Stimulated activated CD4-positive, alpha-beta T cell treated with anti-CD3 and anti-CD28 coated beads, Interleukin-12 subunit alpha, Interleukin-12 subunit beta, amount 100 ng/mL, for 4 hours (primary cell): ENCODE measurements around the gene PLCL1.

Experiments
- DNase-seq: peaks from one replicate; pipeline ENCODE4 v3.0.0-alpha.2; 2020

PLCL1 gene

DNA sequence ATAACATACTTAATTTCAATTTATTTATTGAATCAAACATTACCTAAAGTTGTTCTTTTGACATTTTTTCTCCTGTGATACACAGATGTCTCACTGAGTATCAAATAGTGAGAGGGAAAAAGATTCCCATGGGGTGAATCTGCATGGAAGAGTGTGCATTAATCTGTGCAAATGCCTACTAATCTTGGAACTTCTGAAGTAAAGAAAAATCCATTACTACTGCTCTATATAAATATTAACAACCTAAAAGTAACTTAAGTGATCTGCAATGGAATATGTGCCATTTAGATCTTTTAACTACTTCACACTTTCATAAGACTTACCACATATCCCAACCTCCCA, 125.5 kb downstream of the PLCL1 start:
- no peak for DNase-seq

DNA sequence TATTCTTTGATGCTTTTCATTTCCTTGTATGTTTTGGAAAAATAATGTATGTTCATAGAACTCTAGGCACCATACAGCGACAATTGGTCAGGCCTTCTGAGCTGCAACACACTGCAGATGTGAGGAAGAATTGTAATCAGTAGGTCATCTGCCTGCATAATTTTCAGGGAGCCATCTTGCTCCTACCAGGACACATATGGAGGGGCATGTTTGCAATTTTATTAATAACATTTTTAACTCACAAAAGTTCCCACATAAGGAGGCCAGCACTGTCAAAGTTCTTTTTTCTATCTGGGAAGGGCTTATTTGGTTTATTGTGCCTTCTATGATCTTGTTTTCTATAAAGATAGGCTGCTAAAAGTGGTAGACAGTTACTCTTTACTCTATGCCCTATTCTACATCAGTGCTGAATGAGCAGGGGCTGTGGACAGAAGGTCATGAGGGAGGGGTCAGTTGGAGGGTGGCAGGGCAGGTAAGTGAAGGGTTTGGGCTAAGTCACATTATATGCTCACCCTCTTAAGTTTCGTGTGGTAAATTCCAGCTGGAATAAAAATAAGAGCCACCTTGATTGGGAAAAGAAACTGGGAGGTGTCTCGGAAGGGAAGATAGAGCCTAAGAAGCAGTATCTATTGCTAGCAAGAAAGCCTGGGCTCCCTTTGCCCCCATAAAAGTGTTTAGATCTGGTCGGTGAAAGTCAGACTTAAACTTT, 126.3 kb downstream of the PLCL1 start:
- no peak for DNase-seq

DNA sequence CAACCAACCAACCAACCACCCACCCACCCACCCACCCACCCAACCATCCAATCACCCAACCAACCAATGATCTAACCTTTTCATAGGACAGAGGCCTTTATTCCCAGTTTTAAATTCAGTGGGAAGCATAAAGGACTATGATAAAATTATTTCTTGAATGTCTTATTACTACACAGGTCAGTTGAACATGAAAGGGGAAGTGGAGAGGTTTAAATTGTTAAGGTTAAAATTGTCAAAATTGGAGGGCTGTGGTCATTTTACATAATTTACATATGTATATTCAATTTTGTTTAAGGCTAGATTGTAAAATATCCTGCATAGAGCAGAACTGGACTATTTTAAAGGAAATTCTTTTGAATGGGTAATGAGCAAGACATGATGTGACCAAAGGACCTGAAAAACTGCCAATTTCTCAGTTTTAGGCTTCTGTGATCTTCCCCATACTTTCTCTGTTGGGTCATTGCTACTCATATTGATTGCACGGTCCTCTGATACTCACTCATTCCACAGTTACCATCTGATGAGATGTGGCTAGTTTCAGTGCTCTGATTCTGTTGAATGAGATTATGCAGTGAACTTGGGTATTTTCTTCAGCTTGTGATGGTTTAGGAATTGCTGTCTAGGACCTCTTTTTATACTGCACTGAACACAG, 127.4 kb downstream of the PLCL1 start:
- DNase-seq = no peak

DNA sequence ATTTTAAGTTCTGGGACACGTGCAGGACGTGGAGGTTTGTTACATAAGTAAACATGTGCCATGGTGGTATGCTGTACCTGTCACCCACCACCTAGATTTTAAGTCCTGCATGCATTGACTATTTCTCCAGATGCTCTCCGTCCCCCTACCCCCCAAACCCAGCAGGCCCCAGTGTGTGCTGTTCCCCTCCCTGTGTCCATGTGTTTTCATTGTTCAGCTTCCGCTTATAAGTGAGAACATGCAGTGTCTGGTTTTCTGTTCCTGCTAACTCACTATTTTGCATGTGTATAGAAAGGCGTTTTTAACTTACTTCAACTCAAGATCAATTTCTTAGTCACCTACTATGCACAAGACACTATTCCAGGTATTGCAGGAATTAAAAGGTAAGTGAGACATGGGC, 128.0 kb downstream of the PLCL1 start:
- DNase-seq = no peak

DNA sequence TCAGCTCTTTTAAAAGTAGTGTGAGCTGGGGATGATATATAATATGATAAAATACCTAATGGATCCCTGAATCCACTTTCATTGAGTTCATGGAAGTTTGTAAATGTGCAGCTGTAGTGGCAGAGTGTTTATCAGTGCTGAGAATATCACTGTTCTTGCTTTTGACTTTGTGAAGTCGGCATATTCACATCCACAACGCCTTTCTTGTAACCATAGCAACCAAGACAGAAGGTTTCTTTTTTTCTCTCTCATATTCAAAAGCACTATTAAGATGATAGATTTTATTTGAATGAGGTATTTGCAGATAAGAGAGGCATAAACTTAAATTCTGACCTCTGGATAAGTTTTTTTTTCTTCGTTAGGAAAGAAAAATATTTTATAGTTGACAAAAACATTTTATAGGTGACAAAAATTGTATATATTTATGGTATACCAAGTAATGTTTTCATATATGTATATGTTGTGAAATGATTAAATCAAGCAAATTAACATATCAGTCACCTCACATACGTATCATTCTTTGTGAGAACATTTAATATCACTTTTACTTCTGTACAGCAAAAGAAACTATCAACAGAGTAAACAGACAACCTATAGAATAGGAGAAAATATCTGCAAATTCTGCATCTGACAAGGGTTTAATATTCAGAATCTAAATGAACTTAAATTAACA, 130.0 kb downstream of the PLCL1 start:
- no peak for DNase-seq

DNA sequence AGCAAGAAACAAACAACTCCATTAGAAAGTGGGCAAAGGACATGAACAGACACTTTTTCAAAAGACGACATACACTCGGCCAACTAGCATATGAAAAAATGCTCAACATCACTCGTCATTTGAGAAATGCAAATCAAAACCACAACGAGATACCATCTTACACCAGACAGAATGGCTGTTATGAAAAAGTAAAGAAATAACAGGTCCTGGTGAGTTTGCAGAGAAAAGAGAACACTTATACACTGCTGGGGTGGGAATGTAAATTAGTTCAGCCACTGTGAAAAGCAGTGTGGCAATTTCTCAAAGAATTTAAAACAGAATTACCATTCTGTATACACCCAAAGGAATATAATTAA, 130.5 kb downstream of the PLCL1 start:
- DNase-seq = no peak

DNA sequence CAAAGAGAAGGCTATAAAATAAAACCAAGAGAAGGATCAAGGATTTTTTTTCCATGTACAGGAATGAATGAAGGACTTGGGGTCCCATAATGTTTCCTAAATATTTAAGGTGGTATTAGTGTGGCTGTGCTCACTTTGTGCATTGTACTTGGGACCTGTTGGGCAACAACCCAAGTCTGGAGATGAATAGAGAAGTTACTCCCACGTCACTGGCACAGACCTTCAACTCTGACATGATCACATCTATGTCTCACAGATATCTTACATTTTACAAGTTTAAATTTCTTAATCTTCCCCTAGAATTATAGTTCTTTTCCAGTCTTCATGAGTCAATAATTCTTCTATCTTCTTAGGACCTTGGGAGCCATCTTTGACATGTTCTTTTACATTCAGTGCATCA, 133.4 kb downstream of the PLCL1 start:
- no peak for DNase-seq

DNA sequence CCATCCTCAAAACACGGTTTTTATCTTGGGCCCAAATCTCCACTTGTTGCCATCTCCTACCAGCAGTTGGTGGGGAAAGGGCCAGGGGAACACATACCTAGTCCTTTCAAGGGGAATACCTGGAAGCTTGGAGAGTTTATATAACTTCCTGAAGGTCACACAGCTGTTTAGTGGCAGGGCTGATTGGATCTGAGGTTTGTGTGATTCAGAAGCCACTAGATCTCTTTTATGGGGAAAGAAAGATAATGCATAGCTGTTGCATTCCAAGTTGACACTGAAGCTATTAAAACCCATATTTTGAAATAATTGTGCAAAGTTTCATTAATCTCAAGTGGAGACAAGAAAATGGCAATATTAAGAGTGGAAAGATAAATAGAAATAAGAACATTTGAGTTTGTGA, 134.2 kb downstream of the PLCL1 start:
- DNase-seq = no peak

DNA sequence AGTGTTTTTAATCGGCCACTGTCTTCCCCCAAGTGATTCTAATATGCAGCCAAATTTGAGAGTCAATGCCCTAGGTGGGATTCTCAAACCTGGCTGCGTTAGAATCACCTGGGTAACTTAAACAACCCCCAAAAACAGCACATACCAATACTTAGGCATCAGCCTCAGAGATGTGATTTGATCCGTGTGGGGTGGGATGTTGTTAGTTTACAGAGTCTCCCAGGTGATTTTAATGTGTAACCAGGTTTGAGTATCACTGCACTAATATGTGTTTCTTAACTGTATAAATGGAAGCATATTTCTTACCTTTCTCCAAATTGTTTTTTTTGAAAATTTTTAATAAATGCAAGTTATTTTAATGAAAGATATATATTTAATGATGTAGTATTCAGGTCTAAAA, 135.4 kb downstream of the PLCL1 start:
- DNase-seq = no peak

DNA sequence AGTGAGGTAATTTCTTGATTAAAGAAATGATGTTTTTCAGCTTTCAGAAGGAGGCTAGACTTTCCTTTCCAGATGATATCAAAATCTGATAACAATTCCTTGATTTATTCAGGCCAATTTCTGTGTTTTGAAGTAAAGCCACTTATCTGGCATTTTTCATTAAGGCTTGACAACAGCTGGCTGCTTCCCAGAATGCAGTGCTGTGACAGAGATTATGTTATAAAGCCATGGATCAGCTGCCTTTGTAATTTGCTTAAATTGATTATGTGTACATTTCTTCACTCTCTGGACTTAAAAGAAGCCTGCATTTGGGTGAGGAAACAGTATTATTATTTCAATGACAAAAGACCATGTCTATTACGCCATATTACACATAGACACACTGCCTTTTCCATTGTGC, 136.0 kb downstream of the PLCL1 start:
- DNase-seq = no peak

DNA sequence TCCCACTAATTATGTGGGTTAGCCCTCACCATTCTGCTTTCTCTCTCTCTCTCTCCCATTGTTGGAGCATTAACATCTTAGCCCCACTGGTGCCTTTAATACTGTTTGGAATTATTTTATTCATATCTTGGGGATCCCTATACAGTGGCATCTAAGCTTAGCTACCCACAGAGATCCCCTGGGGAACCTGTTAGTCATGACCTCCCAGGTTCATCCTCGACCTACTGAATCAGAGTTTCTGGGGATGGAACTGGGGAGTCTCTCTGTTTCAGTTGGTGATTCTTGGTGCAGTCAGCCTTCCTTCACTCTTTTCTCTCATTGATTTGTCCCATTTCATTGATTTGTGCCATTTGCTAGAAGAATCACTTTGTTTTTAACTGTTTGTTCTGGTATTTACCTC, 137.3 kb downstream of the PLCL1 start:
- no peak for DNase-seq

DNA sequence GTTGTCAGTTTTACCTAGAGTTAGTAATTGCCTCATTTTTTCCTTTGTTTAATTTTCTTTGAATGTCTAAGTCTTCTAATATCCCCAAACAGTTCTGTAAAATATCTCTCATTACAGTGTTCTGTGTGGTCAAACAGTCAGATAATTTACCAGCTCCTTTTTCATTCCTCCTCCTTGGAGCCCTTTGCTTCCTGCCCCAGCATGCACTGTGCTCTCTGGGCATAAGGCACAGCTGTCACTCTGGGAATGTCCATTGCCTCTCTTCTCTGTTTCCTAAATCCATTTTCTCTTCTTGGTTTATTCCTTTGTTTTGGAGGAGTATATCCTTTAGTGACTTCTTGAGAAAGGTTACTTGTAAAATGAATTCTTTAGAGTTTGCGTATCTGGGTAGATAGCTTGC, 139.3 kb downstream of the PLCL1 start:
- DNase-seq = no peak

DNA sequence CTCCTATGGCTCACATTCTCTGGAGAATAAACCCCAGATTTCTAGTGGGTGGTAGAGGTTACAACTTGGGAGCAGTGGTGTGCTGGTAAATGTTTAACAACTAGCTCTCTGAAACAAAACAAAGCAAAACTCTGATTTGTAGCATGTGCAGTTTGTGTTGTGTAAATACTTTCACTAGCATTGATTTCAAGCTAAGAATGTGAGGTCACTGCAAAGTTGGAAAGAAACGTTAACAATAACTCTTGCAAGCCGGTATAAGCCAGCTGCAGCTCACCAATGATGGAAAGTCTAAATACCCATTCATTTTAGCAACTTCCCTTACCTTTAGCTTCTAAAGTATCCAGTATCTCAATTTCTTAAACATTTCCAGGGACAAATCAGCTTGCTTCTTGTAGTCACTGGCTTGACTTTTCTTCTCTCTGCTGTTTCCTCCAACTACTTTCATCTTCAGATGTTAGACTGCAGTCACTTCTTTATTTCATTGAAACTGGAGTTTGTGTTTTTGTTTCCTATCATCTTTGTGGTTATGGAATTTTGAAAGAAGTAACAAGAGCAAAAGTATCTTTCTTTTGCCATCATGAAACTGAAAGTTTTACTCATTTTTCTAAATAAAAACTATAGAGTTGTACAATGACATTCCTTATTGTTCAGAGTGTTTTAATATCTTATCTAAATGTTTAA, 140.2 kb downstream of the PLCL1 start:
- no peak for DNase-seq

DNA sequence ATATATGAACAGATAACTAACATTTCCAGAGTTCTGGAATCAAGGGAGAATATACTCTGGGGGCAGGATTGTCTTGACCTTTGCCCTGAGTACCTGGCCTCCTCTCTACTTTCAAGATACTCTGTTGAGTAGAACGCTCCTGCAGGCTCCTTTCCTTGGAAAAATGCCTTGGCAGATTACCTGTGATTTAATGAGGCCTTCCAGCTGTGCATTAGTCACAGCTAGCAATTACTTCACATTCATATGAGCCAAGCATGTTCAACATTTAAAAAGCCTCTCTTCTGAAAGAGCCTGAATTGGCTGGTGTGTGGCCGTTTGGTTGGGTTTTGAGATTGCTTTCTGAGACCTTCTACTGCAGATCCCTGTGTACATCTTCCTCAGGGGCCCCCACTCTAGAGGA, 142.2 kb downstream of the PLCL1 start:
- no peak for DNase-seq

DNA sequence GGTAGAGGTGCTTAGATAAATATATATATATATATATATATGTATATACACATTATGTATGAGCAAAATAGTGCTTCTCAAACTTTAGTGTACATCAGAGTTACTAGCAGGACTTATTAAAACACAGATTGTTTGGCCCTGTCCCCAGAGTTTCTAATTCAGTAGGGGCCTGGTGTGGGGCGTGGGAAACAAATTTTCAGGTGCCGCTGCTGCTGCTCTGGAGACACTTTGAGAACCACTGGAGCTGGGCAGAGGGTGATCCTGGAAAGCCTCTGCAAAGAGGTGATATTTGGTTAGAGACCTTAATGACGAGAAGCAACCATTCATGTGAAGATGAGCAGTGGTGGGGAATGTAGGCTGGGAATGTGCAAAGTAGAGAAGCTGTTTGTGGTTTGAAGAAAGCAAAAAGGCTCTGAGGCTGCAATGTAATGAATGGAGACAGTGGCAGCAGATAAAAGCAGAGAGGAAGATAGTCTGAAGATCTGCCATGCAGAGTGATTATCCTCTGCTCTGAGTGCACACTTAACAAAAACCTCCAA, 142.9 kb downstream of the PLCL1 start:
- no peak for DNase-seq

DNA sequence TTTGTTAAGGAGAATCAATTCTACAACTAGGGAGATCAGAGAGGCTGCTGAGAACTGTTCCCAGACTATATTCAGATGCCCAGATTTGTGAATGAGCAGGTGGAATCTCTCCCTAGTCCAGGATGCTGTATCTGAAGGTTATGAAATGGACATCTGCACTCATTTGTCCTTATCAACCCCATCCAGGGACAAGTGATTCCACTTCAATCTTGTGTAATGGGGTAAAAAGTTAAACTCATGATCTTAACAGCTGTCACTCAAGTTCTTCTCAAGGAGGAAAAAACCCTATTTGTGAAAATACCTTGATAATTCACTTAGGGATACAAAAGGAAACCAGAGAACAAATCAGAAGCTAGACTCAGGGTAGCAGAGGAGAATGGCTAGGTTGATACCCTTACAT, 144.8 kb downstream of the PLCL1 start:
- DNase-seq = no peak

DNA sequence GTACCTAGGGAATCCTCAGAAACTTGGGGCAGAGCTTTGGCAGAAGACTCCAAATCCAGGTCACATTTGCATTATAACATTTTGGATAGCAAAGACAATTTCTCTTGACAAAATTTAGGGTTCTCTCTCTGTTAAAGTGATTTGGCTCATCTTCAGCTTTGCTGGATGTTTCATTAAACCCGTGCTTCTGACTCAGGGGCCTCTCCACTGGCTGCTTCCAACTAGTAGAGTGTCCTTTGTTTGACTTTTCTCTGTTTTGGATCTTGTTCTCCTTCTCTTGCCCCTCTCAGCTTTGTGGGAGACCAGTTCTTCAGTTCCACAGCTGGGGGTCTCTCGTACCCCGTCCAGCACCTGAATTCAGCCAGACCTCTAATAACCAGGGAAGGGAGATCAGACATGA, 145.6 kb downstream of the PLCL1 start:
- no peak for DNase-seq

DNA sequence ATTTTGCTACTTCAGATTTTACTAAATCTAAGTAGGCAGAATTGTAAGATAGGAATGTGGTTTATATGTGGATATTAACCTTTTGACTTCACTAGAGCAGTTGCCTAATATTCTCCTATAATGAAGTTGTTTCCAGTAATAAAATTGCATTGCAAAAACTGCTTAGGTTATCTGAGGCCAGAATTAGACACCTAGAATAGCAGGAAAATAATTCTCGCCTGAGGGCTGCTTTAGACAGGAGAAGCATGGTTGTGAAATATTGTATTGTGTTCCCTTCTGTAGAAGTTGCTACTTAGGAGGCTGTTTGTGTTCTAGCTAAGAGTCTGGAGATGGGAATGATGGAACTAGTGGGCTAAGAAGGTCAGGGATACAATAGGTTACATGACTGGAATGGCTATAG, 146.3 kb downstream of the PLCL1 start:
- no peak for DNase-seq

DNA sequence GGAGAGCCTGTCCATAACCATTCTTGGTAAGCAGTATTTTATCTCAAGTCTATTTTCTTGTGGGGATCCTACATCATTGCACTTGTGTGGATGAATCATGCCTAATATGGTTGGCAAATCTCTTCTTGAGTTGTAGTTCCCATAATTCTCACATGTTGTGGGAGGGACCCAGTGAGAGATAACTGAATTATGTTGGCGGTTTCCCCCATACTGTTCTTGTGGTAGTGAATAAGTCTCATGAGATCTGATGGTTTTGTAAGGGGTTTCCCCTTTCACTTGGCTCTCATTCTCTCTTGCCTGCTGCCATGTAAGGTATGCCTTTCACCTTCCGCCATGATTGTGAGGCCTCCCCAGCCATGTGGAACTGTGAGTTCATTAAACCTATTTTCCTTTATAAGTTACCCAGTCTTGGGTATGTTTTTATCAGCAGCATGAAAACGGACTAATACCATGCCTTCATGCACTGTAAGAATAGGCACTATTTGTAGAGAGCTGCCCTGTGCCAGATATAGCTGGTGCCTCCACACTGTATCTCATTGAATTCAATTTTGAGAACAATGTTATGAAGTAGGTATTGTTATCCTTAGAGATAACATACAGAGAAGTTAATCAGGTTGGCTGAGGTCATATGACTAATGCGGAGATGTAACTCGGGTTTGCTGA, 148.3 kb downstream of the PLCL1 start:
- no peak for DNase-seq

DNA sequence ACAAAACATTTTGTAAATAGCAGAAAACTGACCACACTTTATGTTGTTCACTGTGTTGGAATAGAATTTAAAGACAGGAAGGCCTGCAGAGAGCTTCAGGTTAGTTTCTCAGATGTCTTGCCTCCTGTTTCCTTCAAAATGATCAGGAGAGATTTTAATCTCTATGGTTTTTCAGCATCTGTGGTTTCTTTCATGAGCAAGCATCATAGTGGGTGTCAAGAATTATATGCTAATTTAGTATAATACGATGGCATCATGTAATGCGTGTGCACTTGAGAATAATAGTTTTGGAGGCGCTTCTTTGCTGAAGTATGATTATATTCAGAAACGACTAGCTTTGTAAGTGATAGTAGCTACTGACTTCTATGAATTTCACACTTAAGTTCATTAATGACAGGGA, 149.9 kb downstream of the PLCL1 start:
- no peak for DNase-seq

DNA sequence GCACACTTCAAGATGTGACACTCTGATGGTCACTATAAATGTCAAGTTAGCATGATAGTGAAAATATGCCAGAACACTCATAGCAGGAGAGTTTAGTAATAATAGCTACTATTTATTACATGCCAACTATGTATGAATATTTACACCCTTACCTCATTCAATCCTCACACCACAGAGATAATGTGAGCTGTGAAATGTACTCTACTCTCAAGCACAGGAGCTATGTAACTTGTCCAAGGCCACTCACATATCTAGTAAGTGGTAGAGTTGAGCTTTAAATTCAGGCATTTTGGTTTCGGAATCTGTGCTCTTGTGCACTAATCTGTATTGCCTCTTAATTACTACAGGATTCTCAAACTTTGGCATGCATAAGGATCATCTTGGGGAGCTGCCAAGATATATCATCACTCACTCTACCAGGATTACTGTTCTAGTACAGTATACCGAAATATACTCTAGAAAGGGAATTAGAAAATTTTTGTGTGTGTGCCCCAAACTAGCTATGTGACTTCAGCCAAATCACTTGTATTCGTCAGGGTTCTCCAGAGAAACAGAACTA, 154.3 kb downstream of the PLCL1 start:
- DNase-seq = no peak

DNA sequence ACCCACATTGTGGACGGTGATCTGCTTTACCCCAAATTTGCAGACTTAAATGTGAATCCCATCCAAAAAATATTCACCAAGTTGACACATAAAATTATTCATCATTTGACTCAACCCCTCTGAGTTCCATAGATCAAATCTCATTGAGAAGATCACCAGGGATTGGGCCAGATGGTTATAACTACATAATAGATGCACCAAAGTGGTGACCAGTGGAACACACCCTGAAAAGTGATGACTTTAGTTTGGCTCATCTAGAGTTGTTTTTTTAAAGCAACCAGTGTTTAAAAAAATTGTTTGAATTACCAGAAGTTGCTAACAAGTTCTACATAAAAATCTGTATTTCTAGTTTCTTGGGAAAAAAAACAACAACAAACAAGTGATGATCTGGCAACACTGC, 155.0 kb downstream of the PLCL1 start:
- no peak for DNase-seq

DNA sequence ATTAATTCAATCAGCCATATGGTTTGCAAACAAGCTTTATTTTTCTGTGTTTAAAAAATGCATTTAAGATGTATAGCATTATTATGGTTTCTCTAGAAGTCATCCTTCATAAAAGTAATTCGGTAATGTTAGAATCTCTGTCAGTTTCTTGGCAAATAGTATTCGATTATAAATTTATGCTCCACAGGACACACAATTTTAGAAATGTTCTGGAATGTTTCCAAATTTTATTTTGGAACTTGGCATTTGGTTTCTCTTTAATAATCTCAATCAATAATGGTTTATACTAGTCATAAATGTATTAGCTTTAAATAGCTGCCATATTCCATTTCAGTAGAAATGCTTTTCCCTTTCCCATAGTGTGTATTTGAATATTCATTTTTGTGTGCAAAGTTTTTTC, 156.4 kb downstream of the PLCL1 start:
- no peak for DNase-seq
